ENCODE measurements around the gene FAF1. TPM values are rescaled to one million over a fixed set of nuclear protein-coding genes. Genes with fewer than 3 reads are reported as not detected.

Gene FAF1
- total and polyA plus RNA-seq, 2 donors (not counting 3 experiments of a cell fraction or from before 2014, with no cell fraction given), result 9.0 to 57.6 TPM

GRCh38 chr1:50516056-50516455, 444.0 kb downstream of the FAF1 start:
- no peak overlapping the region for H3K27ac ChIP-seq (ENCODE audit: insufficient read depth, low read depth, low read length)
- ChIA-PET CTCF (no interaction called here), POLR2A (no interaction called here)
- H3K9ac ChIP-seq (replicated peaks; ENCODE audit: extremely low read depth, insufficient read depth, low read length), result no peak overlapping the region
- no peaks in the 10 kb centered on the region for H3K9me1 ChIP-seq (replicated peaks; ENCODE audit: control insufficient read depth, extremely low read depth, insufficient read depth, low read length)
- no peaks in the 10 kb centered on the region for H3K36me3 ChIP-seq (ENCODE audit: control insufficient read depth in 2 of 2, extremely low read depth in 1 of 2, insufficient read depth in 2 of 2, low read length in 2 of 2)
- H3K9me3 ChIP-seq (replicated peaks; ENCODE audit: control insufficient read depth, insufficient read depth, low read length), result no peaks in the 10 kb centered on the region
- no peaks in the 10 kb centered on the region for H4K20me1 ChIP-seq (replicated peaks; ENCODE audit: control insufficient read depth, extremely low read depth, insufficient read depth, low read length)
- intact Hi-C loops (cut with micrococcal nuclease), result no loop called here
- dilution Hi-C loops (cut with MboI; ENCODE audit: extremely low pct_ligation_motif_present, low sequenced_read_pairs), result no loop called here
- H3K27me3 ChIP-seq (ENCODE audit: control insufficient read depth in 2 of 2, insufficient read depth in 2 of 2, low read length in 2 of 2), result no peaks in the 10 kb centered on the region
- no peak overlapping the region for H3K4me2 ChIP-seq (ENCODE audit: insufficient read depth, low read length)
- no peak for TF ChIP-seq MYC (IDR thresholded peaks at IDR 0.05; ENCODE audit: low read depth, low read length)
- no peak for TF ChIP-seq JUN (IDR thresholded peaks at IDR 0.05; ENCODE audit: borderline replicate concordance, insufficient read depth, insufficient read length, low read depth)
- no peak for TF ChIP-seq POLR2AphosphoS5 (IDR thresholded peaks at IDR 0.05; ENCODE audit: insufficient read depth, low read depth, low read length)
- TF ChIP-seq MAX (IDR thresholded peaks at IDR 0.05; ENCODE audit: insufficient read depth, insufficient read length), result no peak
- TF ChIP-seq FOS (IDR thresholded peaks at IDR 0.05; ENCODE audit: borderline replicate concordance, insufficient read depth, low read length), result no peak
- TF ChIP-seq, protein P1, sequence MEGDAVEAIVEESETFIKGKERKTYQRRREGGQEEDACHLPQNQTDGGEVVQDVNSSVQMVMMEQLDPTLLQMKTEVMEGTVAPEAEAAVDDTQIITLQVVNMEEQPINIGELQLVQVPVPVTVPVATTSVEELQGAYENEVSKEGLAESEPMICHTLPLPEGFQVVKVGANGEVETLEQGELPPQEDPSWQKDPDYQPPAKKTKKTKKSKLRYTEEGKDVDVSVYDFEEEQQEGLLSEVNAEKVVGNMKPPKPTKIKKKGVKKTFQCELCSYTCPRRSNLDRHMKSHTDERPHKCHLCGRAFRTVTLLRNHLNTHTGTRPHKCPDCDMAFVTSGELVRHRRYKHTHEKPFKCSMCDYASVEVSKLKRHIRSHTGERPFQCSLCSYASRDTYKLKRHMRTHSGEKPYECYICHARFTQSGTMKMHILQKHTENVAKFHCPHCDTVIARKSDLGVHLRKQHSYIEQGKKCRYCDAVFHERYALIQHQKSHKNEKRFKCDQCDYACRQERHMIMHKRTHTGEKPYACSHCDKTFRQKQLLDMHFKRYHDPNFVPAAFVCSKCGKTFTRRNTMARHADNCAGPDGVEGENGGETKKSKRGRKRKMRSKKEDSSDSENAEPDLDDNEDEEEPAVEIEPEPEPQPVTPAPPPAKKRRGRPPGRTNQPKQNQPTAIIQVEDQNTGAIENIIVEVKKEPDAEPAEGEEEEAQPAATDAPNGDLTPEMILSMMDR (IDR thresholded peaks at IDR 0.05; ENCODE audit: extremely low read depth in 1 of 2, insufficient read depth in 1 of 2, low read depth in 1 of 2, low read length in 2 of 2), result no peak
- TF ChIP-seq POLR2A (IDR thresholded peaks at IDR 0.05; ENCODE audit: low read depth, low read length), result no peak
- no peak for TF ChIP-seq EZH2 (IDR thresholded peaks at IDR 0.05; ENCODE audit: borderline replicate concordance, low read depth, low read length, severe bottlenecking)
- no peak for TF ChIP-seq GATA2 (IDR thresholded peaks at IDR 0.05; ENCODE audit: insufficient read depth, insufficient read length, low read depth, low read length)
- no peak for DNase-seq (ENCODE audit: low read depth, low spot score)
- H2AFZ ChIP-seq (ENCODE audit: low read depth, low read length), result no peak overlapping the region
- H3K4me3 ChIP-seq (replicated peaks in 1 of 3; ENCODE audit: insufficient read depth in 1 of 3, low read depth in 1 of 3, low read length in 3 of 3), result no peak overlapping the region
- FAIRE-seq, result no peak
- H3K4me1 ChIP-seq (ENCODE audit: control insufficient read depth, extremely low read depth, insufficient read depth, low read length), result no peaks in the 10 kb centered on the region
- no TSS peak for BruUV-seq (replicated peaks)
- H3K79me2 ChIP-seq (ENCODE audit: control insufficient read depth, insufficient read depth, low read length), result no peaks in the 10 kb centered on the region
